ENCODE results near the gene MTIF2. TPM values are rescaled to one million over a fixed set of nuclear protein-coding genes. Genes with fewer than 3 reads are reported as not detected.
"Not testable (repeated sequence)": the region's sequence is repeated elsewhere in the genome, so short reads cannot be mapped to it uniquely, and the experiment has no call there.

Gene MTIF2
- total RNA-seq: 21.2 and 24.0 TPM in 2 replicates

GRCh38 chr2:55268907-55269644, at the start of gene MTIF2:
Gene MTIF2, minus strand, starts transcription at chr2:55269231. Its CDS starts 5,373 bp downstream, at chr2:55263858.
- DNase-seq (ENCODE audit: low read depth in 2 of 2): peak; percentile 92 to 95

GRCh38 chr2:55314985-55315384, 46.0 kb upstream of the MTIF2 start:
- no peak for DNase-seq (ENCODE audit: low read depth in 2 of 2)

GRCh38 chr2:55311444-55311870, 42.4 kb upstream of the MTIF2 start:
- DNase-seq (ENCODE audit: low read depth in 2 of 2): peak in 1 of 2 donors; percentile 12

- peak; percentile 68 to 87 for DNase-seq (ENCODE audit: low read depth in 2 of 2)
These were observed 40.4 kb upstream of the MTIF2 start for GRCh38 chr2:55309446-55309845.

GRCh38 chr2:55302241-55302640, 33.2 kb upstream of the MTIF2 start:
- DNase-seq (ENCODE audit: low read depth in 2 of 2): no peak

GRCh38 chr2:55301277-55301676, 32.2 kb upstream of the MTIF2 start:
- DNase-seq (ENCODE audit: low read depth in 2 of 2): no peak

GRCh38 chr2:55296393-55296792, 27.4 kb upstream of the MTIF2 start:
- no peak for DNase-seq (ENCODE audit: low read depth in 2 of 2)

- DNase-seq (ENCODE audit: low read depth in 2 of 2): no peak
These were observed 14.1 kb upstream of the MTIF2 start for GRCh38 chr2:55283083-55283482.

- peak; percentile 92 for DNase-seq (ENCODE audit: low read depth in 2 of 2)
These were observed 13.3 kb upstream of the MTIF2 start for GRCh38 chr2:55282110-55282917.

- DNase-seq (ENCODE audit: low read depth in 2 of 2): not testable (repeated sequence)
These were observed 12.0 kb upstream of the MTIF2 start for GRCh38 chr2:55280851-55281546.

GRCh38 chr2:55279859-55280424, 10.9 kb upstream of the MTIF2 start:
- DNase-seq (ENCODE audit: low read depth in 2 of 2): not testable (repeated sequence)

GRCh38 chr2:55279214-55279835, 10.3 kb upstream of the MTIF2 start:
- DNase-seq (ENCODE audit: low read depth in 2 of 2): not testable (repeated sequence)

- DNase-seq (ENCODE audit: low read depth in 2 of 2): no peak
These were observed 8.3 kb upstream of the MTIF2 start for GRCh38 chr2:55277310-55277709.

GRCh38 chr2:55274346-55274745, 5.3 kb upstream of the MTIF2 start:
- not testable (repeated sequence) for DNase-seq (ENCODE audit: low read depth in 2 of 2)

GRCh38 chr2:55269645-55269990, 587 bp upstream of the MTIF2 start:
- peak; percentile 9 to 10 for DNase-seq (ENCODE audit: low read depth in 2 of 2)

- no peak for DNase-seq (ENCODE audit: low read depth in 2 of 2)
These were observed 634 bp downstream of the MTIF2 start for GRCh38 chr2:55268288-55268906.

GRCh38 chr2:55259586-55259985, 9.4 kb downstream of the MTIF2 start:
- DNase-seq (ENCODE audit: low read depth in 2 of 2): not testable (repeated sequence)

GRCh38 chr2:55252832-55253231, 16.2 kb downstream of the MTIF2 start:
- DNase-seq (ENCODE audit: low read depth in 2 of 2): no peak

GRCh38 chr2:55247025-55247424, 22.0 kb downstream of the MTIF2 start:
- DNase-seq (ENCODE audit: low read depth in 2 of 2): no peak

GRCh38 chr2:55245411-55245810, 23.6 kb downstream of the MTIF2 start:
- no peak for DNase-seq (ENCODE audit: low read depth in 2 of 2)

- no peak for DNase-seq (ENCODE audit: low read depth in 2 of 2)
These were observed 26.4 kb downstream of the MTIF2 start for GRCh38 chr2:55242617-55243016.

Measured in lung microvascular endothelial cell (primary cell).